Measurements from ENCODE around the gene TPCN2.
A peak's percentile ranks its signal among the peaks of the same experiment; 100 is the strongest.
"Not testable (repeated sequence)": the region's sequence is repeated elsewhere in the genome, so short reads cannot be mapped to it uniquely, and the experiment has no call there.

TPCN2 gene

DNA sequence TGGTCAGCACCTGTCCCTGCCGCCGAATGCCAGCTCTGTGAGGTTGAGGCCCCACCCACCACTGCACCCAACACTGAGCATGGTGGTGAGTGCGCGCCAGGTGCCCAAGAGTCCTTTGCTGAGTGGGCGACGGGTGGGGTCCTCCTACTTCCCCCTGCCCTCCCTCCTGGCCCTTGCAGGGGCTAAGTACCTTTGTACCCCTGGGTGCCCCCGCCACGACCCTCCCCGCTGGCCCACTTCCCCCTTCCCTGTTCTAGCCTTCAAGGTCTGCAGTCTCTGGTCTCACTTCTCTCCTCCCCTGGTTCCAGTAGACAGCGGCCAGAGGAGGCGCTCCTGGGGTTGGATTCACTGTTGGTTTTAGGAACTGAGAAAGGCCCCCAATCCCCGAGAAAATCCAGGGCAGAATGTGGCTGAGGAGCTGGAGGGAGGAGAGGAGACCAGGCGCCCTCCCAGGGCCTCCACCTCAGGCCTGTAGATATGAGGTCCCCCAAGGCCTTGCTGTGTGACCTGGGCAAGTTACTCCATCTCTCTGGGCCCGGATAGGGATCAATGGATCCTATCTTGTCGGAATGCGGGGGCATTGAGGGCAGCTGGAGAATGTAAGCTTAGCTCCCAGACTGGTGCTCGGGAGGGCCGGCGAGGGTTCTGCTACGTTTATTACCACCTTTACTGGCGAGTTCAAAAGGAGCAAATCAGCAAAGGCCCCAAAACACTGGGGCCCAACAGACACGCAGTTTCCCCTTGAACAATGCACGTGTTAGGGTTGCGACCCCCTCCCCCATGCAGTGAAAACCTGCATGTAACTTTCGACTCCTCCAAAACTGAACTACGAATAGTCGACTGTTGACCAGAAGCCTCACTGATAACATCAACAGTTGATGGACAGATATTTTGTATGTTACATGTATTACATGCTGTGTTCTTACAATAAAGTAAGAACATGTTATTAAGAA, 75.1 kb downstream of the TPCN2 start:
- DNase-seq, result no peak

GRCh38 chr11:69125861-69126260, 77.1 kb downstream of the TPCN2 start:
- DNase-seq, result no peak

DNA sequence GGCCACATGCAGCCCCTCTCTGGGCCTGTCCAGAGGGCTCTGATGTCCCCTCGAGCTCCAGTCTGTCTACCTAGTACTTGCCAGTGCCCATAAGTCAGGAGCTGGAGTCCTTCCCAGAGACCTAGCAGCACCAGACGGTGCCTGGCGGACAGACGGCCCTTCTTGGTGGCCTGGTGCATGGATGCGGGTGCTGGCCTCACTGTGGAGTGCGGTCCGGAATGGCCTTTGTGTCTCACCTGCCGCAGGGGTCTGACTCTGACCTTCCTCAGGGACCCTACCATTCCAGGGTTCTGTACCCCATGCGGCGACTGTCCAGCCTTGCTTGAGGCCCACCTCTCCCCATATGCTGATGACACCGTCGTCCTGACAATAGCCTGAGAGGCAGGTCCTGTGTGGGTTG, 77.6 kb downstream of the TPCN2 start:
- DNase-seq, result no peak

GRCh38 chr11:69127081-69127850, 78.5 kb downstream of the TPCN2 start:
- DNase-seq, result peak in 2 of 56 donors; percentile 37 to 40

DNA sequence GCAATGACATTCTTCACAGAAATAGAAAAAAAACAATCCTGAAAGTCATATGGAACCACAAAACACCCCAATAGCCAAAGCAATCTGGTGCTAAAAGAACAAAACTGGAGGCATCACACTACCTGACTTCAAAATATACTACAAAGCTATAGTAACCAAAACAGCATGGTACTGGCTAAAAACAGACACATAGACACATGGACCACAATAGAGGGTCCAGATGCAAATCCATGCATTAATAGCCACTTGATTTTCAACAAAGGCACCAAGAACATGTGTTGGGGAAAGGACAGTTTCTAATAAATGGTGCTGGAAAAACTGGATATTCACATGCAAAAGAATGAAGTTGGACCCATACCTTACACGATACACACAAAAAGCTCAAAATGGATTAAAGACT, 79.2 kb downstream of the TPCN2 start:
- DNase-seq, result no peak

- DNase-seq, result no peak
Measured at GRCh38 chr11:69129053-69129452, 80.3 kb downstream of the TPCN2 start.

- no peak for DNase-seq
Measured at GRCh38 chr11:69129647-69130046, 80.9 kb downstream of the TPCN2 start.

DNA sequence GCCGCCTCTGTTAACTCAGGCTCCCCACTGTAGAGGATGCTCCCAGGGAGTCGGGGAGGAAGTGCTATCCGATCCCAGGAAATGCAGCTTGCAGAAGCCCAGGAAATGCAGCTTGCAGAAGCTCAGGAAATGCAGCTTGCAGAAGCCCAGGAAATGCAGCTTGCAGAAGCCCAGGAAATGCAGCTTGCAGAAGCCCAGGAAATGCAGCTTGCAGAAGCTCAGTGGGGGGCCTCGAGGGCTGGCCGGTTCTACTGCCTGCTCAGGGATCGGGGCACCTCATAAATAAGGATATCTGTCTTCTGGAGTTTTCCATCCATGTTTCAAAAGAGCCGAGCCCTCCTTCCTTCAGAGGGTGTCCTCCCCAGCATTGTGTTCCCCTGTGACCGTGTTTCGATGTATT, 81.9 kb downstream of the TPCN2 start:
- no peak for DNase-seq

- DNase-seq, result no peak
Measured at GRCh38 chr11:69131121-69131566, 82.4 kb downstream of the TPCN2 start.

DNA sequence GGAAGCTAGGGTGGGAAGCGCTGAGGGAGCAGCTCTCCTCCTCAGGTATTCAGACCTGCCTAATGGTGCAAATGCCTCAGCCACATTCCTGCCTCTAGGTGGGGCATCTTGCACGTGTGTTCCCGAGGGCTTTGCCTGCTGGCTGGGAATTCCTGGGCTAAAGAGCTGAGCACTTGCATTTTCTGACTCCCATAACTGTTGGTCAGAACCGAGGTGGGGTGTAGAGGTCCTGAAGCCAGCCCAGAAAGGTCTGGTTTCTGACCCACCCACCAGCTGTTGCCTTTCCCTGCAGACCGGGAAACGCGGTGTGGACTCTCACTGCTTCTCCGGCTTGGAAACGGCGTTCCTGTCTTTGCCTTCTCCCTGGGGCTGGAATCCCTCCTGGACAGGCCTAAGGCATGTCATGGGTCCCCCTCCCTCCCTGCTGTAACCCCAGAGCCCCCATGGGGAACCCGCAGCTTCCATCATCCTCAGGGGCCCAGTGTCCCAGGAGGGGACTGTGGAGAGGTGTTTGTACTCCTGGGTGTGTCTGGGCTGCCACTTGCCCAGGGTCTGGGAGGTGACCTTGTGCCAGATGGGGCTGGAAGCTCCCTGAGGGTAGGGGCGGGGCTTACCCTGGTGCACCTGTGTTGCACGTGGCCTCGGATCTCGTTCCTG, 83.0 kb downstream of the TPCN2 start:
- DNase-seq, result peak in 28 of 56 donors; percentile 3 to 65 (median 24)

DNA sequence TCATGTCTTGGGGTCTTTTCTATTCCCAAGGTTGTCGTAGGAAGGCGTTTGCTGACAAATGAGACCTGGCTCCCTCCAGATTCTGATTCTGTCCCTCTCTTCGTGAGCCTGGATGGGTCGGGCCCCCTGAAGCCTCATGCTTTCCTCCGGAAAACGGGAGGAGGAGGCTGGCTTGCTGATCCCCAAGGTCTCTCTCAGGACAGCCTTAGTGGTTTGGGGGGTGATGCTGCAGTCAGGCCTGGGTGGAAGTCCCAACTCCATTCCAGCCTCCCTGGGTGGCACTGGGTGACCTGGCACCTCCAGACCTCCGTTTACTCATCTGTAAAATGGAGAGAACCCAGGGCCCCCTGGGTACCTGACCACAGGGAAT, 83.6 kb downstream of the TPCN2 start:
- no peak for DNase-seq

GRCh38 chr11:69133251-69133650, 84.5 kb downstream of the TPCN2 start:
- DNase-seq, result no peak

DNA sequence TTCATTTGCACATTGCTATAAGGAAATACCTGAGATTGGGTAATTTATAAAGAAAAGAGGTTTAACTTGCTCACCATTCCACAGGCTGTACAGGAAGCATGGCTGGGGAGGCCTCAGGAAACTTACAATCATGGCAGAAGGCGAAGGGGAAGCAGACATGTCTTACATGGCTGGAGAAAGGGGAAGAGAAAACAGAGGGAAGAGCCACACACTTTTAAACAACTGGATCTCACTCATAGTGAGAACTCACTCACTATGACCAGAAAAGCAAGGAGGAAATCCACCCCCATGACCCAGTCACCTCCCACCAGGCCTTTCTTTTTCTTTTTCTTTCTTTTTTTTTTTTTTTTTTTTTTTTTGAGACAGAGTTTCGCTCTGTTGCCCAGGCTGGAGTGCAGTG, 85.5 kb downstream of the TPCN2 start:
- DNase-seq, result not testable (repeated sequence)

DNA sequence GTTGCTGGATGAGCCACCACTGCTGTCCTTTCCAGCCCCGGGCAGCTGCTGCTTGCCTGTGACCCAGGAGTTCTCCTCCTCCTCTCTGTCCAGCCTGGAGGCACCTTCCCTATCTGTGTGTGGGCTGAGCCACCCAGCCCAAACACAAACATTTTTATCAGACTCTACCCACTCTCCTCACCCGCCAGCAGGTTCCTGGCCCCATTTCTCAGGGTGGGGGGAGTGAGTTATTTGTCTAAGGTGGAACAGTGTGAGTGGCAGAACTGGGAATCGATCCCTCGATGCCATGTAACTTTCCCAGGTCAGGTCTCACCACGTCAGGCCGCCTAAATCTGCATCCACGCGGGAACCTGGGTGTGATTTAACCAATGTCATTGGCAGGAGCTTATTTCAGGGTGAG, 86.2 kb downstream of the TPCN2 start:
- DNase-seq, result no peak

DNA sequence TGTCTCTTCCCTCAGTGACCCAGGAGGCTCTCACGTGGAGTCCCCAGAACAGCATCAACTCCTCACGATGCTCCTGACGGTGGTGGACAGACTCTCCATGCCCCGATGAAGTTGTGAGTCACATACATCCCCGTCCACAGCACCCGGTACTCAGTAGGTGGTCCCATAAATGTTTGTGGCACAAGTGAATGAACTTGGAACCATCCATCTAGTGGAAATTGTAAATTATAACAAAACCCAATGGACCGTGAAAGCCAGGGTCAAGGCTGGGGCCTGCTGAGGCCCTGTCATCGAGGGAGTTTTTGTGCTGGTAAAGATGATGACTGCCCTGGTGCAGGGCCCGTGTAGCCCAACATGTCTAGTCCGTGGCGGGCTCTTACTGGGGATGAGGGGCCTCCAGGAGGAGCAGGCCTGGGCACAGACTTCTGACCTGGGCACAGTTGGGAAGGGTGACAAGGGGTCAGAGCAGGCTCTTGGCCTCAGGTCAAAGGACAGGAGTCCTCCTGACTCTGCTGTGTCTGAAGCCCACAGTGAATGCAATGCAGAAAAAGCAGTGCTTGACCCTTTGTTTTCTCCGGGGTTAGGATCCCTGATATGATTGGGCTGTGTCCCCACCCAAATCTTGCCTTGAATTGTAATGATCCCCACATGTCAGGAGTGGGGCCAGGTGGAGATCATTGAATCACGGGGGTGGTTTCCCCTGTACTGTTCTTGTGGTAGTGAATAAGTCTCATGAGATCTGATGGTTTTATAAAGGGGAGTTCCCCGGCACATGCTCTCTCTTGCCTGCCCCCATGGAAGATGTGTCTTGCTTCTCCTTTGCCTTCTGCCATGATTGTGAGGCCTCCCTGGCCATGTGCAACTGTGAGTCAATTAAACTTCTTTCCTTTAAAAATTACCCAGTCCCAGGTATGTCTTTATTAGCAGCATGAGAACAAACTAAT, 87.0 kb downstream of the TPCN2 start:
- DNase-seq, result no peak

GRCh38 chr11:69136471-69136870, 87.7 kb downstream of the TPCN2 start:
- no peak for DNase-seq

DNA sequence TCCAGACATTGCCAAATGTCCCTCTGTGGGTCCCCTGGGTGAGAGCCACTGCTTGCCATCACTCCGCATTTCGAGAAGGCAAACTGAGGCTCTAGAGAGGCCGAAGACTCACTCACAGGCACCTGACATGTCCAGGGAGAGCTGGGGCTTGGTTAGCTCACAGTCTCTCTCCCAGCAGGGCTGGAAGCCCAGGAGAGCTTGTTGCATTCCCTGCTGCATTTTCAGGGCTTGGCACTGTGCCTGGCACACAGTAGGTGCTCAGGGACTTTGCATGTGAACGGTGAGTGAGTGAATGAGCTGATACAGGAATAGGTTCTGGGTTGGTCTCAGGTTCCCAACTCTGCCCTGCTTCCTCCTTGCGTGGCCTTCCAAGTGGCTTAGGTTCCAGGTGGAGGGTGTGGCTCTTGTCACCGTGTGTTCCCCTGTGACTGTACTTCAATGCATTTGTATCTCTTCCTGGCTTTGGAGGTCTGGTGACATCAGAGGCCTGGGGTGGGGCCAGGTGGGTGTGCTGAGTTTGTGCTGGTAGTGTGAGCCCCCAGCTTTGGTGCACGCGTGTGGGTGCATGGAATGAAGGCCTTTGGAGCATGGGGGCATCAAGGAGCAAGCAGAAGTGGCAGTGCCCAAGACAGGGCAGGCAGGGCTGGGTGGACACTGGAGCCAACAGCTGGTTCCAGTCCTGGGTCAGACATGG, 88.6 kb downstream of the TPCN2 start:
- no peak for DNase-seq

DNA sequence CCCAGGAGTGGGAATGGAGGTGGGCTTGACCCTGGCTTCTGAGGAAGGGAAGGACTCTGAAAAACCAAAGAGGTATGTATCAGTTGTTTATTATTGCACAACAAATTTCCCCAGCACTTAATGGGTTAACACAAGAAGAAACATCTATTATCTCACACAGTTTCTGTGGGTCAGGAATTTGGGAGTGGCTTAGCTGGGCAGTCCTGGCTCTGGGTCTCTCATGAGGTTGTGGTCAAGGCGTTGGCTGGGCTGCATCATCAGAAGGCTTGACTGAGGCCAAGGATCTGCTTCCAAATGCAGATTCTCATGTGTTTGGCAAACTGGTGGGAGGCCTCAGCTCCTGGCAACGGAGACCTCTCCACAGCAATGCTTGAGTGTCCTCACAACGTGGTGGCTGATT, 89.5 kb downstream of the TPCN2 start:
- no peak for DNase-seq

- not testable (repeated sequence) for DNase-seq
Measured at GRCh38 chr11:69140161-69140560, 91.4 kb downstream of the TPCN2 start.

GRCh38 chr11:69140635-69141034, 91.9 kb downstream of the TPCN2 start:
- no peak for DNase-seq

Data from nucleus accumbens (tissue), 56 donors.